K562 (cell line): ENCODE data around the gene CNKSR1. TPM values are rescaled to one million over a fixed set of nuclear protein-coding genes. Genes with fewer than 3 reads are reported as not detected.

Source experiments
- AFF4 ChIP-seq: sonication (generic); formaldehyde crosslinking; IDR thresholded peaks from 2 replicates; pipeline ENCODE4 v1.8.0; 2023; ENCODE audit warnings: mild to moderate bottlenecking, missing genetic modification reagents
- BDP1 ChIP-seq: IDR thresholded peaks from 3 replicates; pipeline ENCODE4 v1.6.1; 2011; ENCODE audit not compliant: insufficient read length, insufficient read depth
- CREB3 ChIP-seq: fragments of 450-650 bp; conservative IDR thresholded peaks from 2 replicates; pipeline ENCODE4 v1.6.1; 2016; ENCODE audit warnings: missing genetic modification characterization, low read depth, mild to moderate bottlenecking, missing compliant biosample characterization, moderate library complexity
- CTBP1 ChIP-seq: fragments of 450-650 bp; IDR thresholded peaks from 2 replicates; pipeline ENCODE4 v1.6.1; 2016; ENCODE audit warnings: borderline replicate concordance
- DDX20 ChIP-seq: fragments of 450-650 bp; IDR thresholded peaks from 2 replicates; pipeline ENCODE4 v1.6.1; 2016; ENCODE audit warnings: missing genetic modification characterization, low read depth, mild to moderate bottlenecking, missing compliant biosample characterization, moderate library complexity
- ETV5 ChIP-seq: sonication (generic); formaldehyde crosslinking; IDR thresholded peaks from 2 replicates; pipeline ENCODE4 v1.4.0; 2020; ENCODE audit warnings: low read depth, mild to moderate bottlenecking, missing genetic modification reagents
- ETV6 ChIP-seq, 3 experiments: fragments of 150-350 bp in 1 of 3; sonication (generic) in 1 of 3; formaldehyde crosslinking in 1 of 3; IDR thresholded peaks; 2 replicates each; pipeline versions ENCODE4 v1.6.1 to v1.8.0; 2014 to 2022; ENCODE audit warnings: borderline replicate concordance in 2 of 3, low read depth in 2 of 3, antibody characterized with exemption in 1 of 3, low read length in 1 of 3, mild to moderate bottlenecking in 1 of 3, missing genetic modification reagents in 1 of 3
- HOXB6 ChIP-seq: fragments of 250-450 bp; sonication (Bioruptor Pico); IDR thresholded peaks from 2 replicates; pipeline ENCODE4 v1.5.1; 2022; ENCODE audit warnings: mild to moderate bottlenecking, borderline replicate concordance
- JUNB ChIP-seq: fragments of 450-650 bp; formaldehyde crosslinking; conservative IDR thresholded peaks from 2 replicates; pipeline ENCODE4 v1.4.0; 2020; ENCODE audit warnings: mild to moderate bottlenecking
- KDM4B ChIP-seq, 2 experiments: fragments of 450-650 bp in 1 of 2; sonication (generic) in 1 of 2; IDR thresholded peaks; 2 replicates each; pipeline ENCODE4 v1.6.1; 2016 to 2017; ENCODE audit warnings: borderline replicate concordance in 2 of 2, antibody characterized with exemption in 1 of 2, low read depth in 1 of 2, mild to moderate bottlenecking in 1 of 2
- NFE2L1 ChIP-seq: fragments of 450-650 bp; IDR thresholded peaks from 2 replicates; pipeline ENCODE4 v1.6.1; 2016; ENCODE audit warnings: missing genetic modification characterization, low read depth, mild to moderate bottlenecking, missing compliant biosample characterization, moderate library complexity, borderline replicate concordance
- POLR2G ChIP-seq: fragments of 200-400 bp; formaldehyde crosslinking; IDR thresholded peaks from 2 replicates; pipeline ENCODE4 v1.6.1; 2017; ENCODE audit warnings: low read depth, mild to moderate bottlenecking, antibody characterized with exemption, low read length, moderate library complexity
- POLR3G ChIP-seq: IDR thresholded peaks from 2 replicates; pipeline ENCODE4 v1.6.1; 2011; ENCODE audit not compliant: insufficient read length, insufficient replicate concordance; ENCODE audit errors: extremely low read depth
- RFX1 ChIP-seq: fragments of 450-650 bp; IDR thresholded peaks from 2 replicates; pipeline ENCODE4 v1.6.1; 2016; ENCODE audit warnings: mild to moderate bottlenecking, moderate library complexity
- SP1 ChIP-seq: sonication (generic); formaldehyde crosslinking; IDR thresholded peaks from 2 replicates; pipeline ENCODE4 v1.8.1; 2022; ENCODE audit warnings: mild to moderate bottlenecking, missing genetic modification reagents
- SUPT5H ChIP-seq: fragments of 450-650 bp; IDR thresholded peaks from 2 replicates; pipeline ENCODE4 v1.6.1; 2016
- ZFP36 ChIP-seq: fragments of 150-350 bp; IDR thresholded peaks from 2 replicates; pipeline ENCODE4 v1.6.1; 2018; ENCODE audit warnings: low read length, low read depth; ENCODE audit not compliant: partially characterized antibody
- ZNF518B ChIP-seq: fragments of 250-450 bp; sonication (Bioruptor Pico); IDR thresholded peaks from 2 replicates; pipeline ENCODE4 v1.5.0; 2021; ENCODE audit warnings: mild to moderate bottlenecking, moderate library complexity
- polyA plus RNA-seq, 8 experiments: library from polyadenylated mRNA; depleted of rRNA in 4 of 8; stranded (reverse) in 5 of 8; unstranded in 3 of 8; fragments of >200 nt; fragmentation: Nextera tagmentation in 2 of 8; fragmentation: Illumina TruSeq in 1 of 8; extraction: Ambion mirVana in 2 of 8; extraction: Trizol in 1 of 8; gene quantifications; 2 replicates each; pipeline versions ENCODE4 v1.2.1 to v1.2.3, GENCODE V29; 2011 to 2014; ENCODE audit warnings: inconsistent platforms in 1 of 8, missing spikeins in 1 of 8
- total RNA-seq, 7 experiments: library from RNA; depleted of rRNA in 6 of 7; stranded (reverse); fragments of >200 nt in 6 of 7; fragmentation: Illumina TruSeq in 2 of 7; extraction: Trizol in 2 of 7; gene quantifications; 2 replicates each; pipeline versions ENCODE4 v1.2.1 to v1.2.3, GENCODE V29; 2011 to 2021; ENCODE audit warnings: low replicate concordance in 1 of 7

CNKSR1 gene
- total and polyA plus RNA-seq, 9 of the 15 experiments (the other 6 are each of a cell fraction or from before 2014, with no cell fraction given): 0.03 to 2.8 (median 1.1) TPM

GRCh38 chr1:26171084-26172072 is 5.9 kb upstream of the CNKSR1 start, which contains the start of gene ZNF593OS (continued):
- TF ChIP-seq AFF4: no peak
- TF ChIP-seq ZNF518B (CRISPR knock-in tag): no peak
- TF ChIP-seq BDP1: no peak
- no peak for TF ChIP-seq RFX1
- no peak for TF ChIP-seq KDM4B (IDR thresholded peaks at IDR 0.05; ENCODE audit: borderline replicate concordance in 2 of 2, low read depth in 1 of 2)
- no peak for TF ChIP-seq HOXB6 (CRISPR knock-in tag)
- TF ChIP-seq POLR3G: no peak
- 0 out of 2 replicates have a peak, but pooled peaks have one; percentile 26 for TF ChIP-seq SP1 (CRISPR knock-in tag)
- TF ChIP-seq DDX20: no peak
- no peak for TF ChIP-seq ETV5 (CRISPR knock-in tag)
- no peak for TF ChIP-seq JUNB (CRISPR knock-in tag)
- TF ChIP-seq CTBP1: no peak
- peak; percentile 64 for TF ChIP-seq POLR2G
- TF ChIP-seq ZFP36: no peak
- TF ChIP-seq SUPT5H: 0 out of 2 replicates have a peak, but pooled peaks have one; percentile 8
- TF ChIP-seq CREB3 (tag): no peak
- TF ChIP-seq NFE2L1: no peak
- TF ChIP-seq ETV6 (IDR thresholded peaks at IDR 0.05; ENCODE audit: borderline replicate concordance in 1 of 2, low read depth in 2 of 2, low read length in 1 of 2): no peak
- no peak for TF ChIP-seq ETV6 (CRISPR knock-in tag; IDR thresholded peaks at IDR 0.05; ENCODE audit: borderline replicate concordance)
